Right atrium auricular region (tissue), 2 donors: ENCODE measurements around the gene DNAJC6. TPM values are rescaled to one million over a fixed set of nuclear protein-coding genes. Genes with fewer than 3 reads are reported as not detected.
"Not testable (repeated sequence)": the region's sequence is repeated elsewhere in the genome, so short reads cannot be mapped to it uniquely, and the experiment has no call there.

Experiments used
- DNase-seq: peaks from one replicate; pipeline ENCODE4 v3.0.0-alpha.2; 2019; ENCODE audit warnings: low spot score
- H3K27ac ChIP-seq, 2 donors: fragments of 200-600 bp; sonication (generic); 1 replicate in 1 of 2; 2 replicates in 1 of 2; pipeline ENCODE4 v1.5.1; 2016 to 2019
- H3K27me3 ChIP-seq, 2 donors: fragments of 200-600 bp; sonication (generic); one replicate each; pipeline versions ENCODE4 v1.5.1 to v1.6.0; 2017 to 2019
- H3K36me3 ChIP-seq: fragments of 200-600 bp; sonication (generic); one replicate; pipeline ENCODE4 v1.5.1; 2016
- H3K4me1 ChIP-seq, 2 donors: fragments of 200-600 bp; sonication (generic); one replicate each; pipeline versions ENCODE4 v1.5.1 to v1.6.0; 2017 to 2019
- H3K4me3 ChIP-seq, 2 donors: fragments of 200-600 bp; sonication (generic); 1 replicate in 1 of 2; 2 replicates in 1 of 2; pipeline ENCODE4 v1.5.1; 2017 to 2019; ENCODE audit warnings: mild to moderate bottlenecking in 1 of 2, moderate library complexity in 1 of 2
- H3K9me3 ChIP-seq, 2 donors: fragments of 200-600 bp; sonication (generic); one replicate each; pipeline ENCODE4 v1.5.1; 2019
- total RNA-seq, 2 donors: library from RNA; depleted of rRNA; stranded (reverse); fragments of >200 nt; gene quantifications; one replicate each; pipeline ENCODE4 v1.1.0, GENCODE V29; 2016
- TF ChIP-seq, protein P1 (sequence below), 2 donors: fragments of 200-600 bp; sonication (generic); IDR thresholded peaks; one replicate each; pipeline ENCODE4 v1.5.1; 2019; ENCODE audit warnings: antibody characterized with exemption in 2 of 2

The DNAJC6 gene
- total RNA-seq, 2 donors from 2014 or later: 17.3 to 24.6 TPM

DNA sequence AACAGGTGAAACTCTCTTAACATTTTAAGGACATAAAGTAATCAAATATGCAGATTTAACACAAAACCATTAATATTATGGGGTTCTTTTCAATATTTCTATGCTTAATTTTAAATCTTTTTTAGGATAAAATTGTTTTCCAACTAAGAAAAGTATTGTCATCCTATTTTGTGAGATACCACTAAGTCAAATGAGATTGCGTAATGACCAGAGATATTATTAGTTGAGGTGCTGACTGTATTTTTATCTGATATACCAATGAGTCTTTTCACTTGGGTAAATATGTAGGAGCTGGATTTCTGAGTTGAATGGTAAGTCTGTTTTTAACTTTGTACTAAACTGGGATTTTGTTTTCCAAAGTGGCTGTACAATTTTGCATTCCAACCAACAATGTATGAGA, 136.5 kb downstream of the DNAJC6 start:
- Histone ChIP-seq H3K4me3 (no peak overlapping the region), H3K9me3 (no peaks in the 10 kb centered on the region), H3K27ac (no peak overlapping the region), H3K4me1 (no peaks in the 10 kb centered on the region), H3K27me3 (no peaks in the 10 kb centered on the region), H3K36me3 (no peaks in the 10 kb centered on the region)
- TF ChIP-seq, protein P1, sequence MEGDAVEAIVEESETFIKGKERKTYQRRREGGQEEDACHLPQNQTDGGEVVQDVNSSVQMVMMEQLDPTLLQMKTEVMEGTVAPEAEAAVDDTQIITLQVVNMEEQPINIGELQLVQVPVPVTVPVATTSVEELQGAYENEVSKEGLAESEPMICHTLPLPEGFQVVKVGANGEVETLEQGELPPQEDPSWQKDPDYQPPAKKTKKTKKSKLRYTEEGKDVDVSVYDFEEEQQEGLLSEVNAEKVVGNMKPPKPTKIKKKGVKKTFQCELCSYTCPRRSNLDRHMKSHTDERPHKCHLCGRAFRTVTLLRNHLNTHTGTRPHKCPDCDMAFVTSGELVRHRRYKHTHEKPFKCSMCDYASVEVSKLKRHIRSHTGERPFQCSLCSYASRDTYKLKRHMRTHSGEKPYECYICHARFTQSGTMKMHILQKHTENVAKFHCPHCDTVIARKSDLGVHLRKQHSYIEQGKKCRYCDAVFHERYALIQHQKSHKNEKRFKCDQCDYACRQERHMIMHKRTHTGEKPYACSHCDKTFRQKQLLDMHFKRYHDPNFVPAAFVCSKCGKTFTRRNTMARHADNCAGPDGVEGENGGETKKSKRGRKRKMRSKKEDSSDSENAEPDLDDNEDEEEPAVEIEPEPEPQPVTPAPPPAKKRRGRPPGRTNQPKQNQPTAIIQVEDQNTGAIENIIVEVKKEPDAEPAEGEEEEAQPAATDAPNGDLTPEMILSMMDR (IDR thresholded peaks at IDR 0.05): no peak
- no peak for DNase-seq

GRCh38 chr1:65449214-65449823, 140.0 kb downstream of the DNAJC6 start:
- DNase-seq: no peak
- H3K4me3 ChIP-seq: no peak overlapping the region
- no peaks in the 10 kb centered on the region for H3K27me3 ChIP-seq
- H3K27ac ChIP-seq: no peak overlapping the region
- H3K36me3 ChIP-seq: no peaks in the 10 kb centered on the region
- TF ChIP-seq, protein P1 (IDR thresholded peaks at IDR 0.05): no peak
- H3K4me1 ChIP-seq: no peaks in the 10 kb centered on the region
- no peaks in the 10 kb centered on the region for H3K9me3 ChIP-seq

DNA sequence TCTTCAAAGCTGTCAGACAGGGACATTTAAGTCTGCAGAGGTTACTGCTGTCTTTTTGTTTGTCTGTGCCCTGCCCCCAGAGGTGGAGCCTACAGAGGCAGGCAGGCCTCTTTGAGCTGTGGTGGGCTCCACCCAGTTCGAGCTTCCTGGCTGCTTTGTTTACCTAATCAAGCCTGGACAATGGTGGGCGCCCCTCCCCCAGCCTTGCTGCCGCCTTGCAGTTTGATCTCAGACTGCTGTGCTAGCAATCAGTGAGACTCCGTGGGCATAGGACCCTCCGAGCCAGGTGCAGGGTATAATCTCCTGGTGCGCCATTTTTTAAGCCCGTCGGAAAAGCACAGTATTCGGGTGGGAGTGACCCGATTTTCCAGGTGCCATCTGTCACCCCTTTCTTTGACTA, 146.3 kb downstream of the DNAJC6 start:
- not testable (repeated sequence) for H3K27ac ChIP-seq, H3K36me3 ChIP-seq, H3K4me3 ChIP-seq, H3K9me3 ChIP-seq, H3K27me3 ChIP-seq, H3K4me1 ChIP-seq, DNase-seq

GRCh38 chr1:65456481-65456880, 147.1 kb downstream of the DNAJC6 start:
- DNase-seq: no peak
- TF ChIP-seq, protein P1 (IDR thresholded peaks at IDR 0.05): no peak

GRCh38 chr1:65457868-65458267, 148.5 kb downstream of the DNAJC6 start:
- H3K4me3 ChIP-seq: no peak overlapping the region
- H3K36me3 ChIP-seq: no peaks in the 10 kb centered on the region
- no peaks in the 10 kb centered on the region for H3K9me3 ChIP-seq
- DNase-seq: no peak
- no peak overlapping the region for H3K27ac ChIP-seq
- no peaks in the 10 kb centered on the region for H3K27me3 ChIP-seq
- TF ChIP-seq, protein P1 (IDR thresholded peaks at IDR 0.05): no peak
- peaks cover 0 to 5% of the 10 kb centered on the region in 2 donors for H3K4me1 ChIP-seq

More at GRCh38 chr1:65456481-65456880, 147.1 kb downstream of the DNAJC6 start:
- Histone ChIP-seq H3K9me3 (no peaks in the 10 kb centered on the region), H3K4me3 (no peak overlapping the region), H3K27me3 (no peaks in the 10 kb centered on the region), H3K27ac (no peak overlapping the region), H3K36me3 (no peaks in the 10 kb centered on the region), H3K4me1 (peaks cover 0 to 5% of the 10 kb centered on the region in 2 donors)

GRCh38 chr1:65458730-65459396, 149.5 kb downstream of the DNAJC6 start:
- TF ChIP-seq, protein P1 (IDR thresholded peaks at IDR 0.05): no peak
- H3K27me3 ChIP-seq: no peaks in the 10 kb centered on the region
- no peaks in the 10 kb centered on the region for H3K36me3 ChIP-seq
- H3K4me3 ChIP-seq: no peak overlapping the region
- no peak overlapping the region for H3K27ac ChIP-seq
- DNase-seq: no peak
- peaks cover 0 to 5% of the 10 kb centered on the region in 2 donors for H3K4me1 ChIP-seq
- H3K9me3 ChIP-seq: no peaks in the 10 kb centered on the region
